Suppressor macrophage treated with lipopolysaccharide for 1 hour (primary cell): Measurements from ENCODE around the gene PPP1R3D.
"Not testable (repeated sequence)": the region's sequence is repeated elsewhere in the genome, so short reads cannot be mapped to it uniquely, and the experiment has no call there.

Experiments
- DNase-seq, 3 donors: peaks; one replicate each; pipeline ENCODE4 v3.0.0-alpha.2; 2020 to 2022

PPP1R3D gene

GRCh38 chr20:59940129-59940955 is at the start of gene PPP1R3D, which contains the start of gene FAM217B:
TSS of gene PPP1R3D (minus strand) at chr20:59940305. CDS start at chr20:59939931, 374 bp downstream.
TSS of gene FAM217B (plus strand) at chr20:59940389. CDS start at chr20:59943944, 3,555 bp downstream.
- DNase-seq = peak; percentile 97 to 99 (median 98)

GRCh38 chr20:59988141-59988540 is 48.0 kb upstream of the PPP1R3D start:
- no peak for DNase-seq

GRCh38 chr20:59987135-59987534 is 47.0 kb upstream of the PPP1R3D start:
- no peak for DNase-seq

- DNase-seq = no peak
These were observed 45.8 kb upstream of the PPP1R3D start for GRCh38 chr20:59985864-59986263.

- no peak for DNase-seq
These were observed 45.1 kb upstream of the PPP1R3D start for GRCh38 chr20:59985164-59985563.

GRCh38 chr20:59984541-59984940 is 44.4 kb upstream of the PPP1R3D start:
- peak in 2 of 3 donors; percentile 49 to 55 for DNase-seq

GRCh38 chr20:59983076-59983475 is 43.0 kb upstream of the PPP1R3D start:
- no peak for DNase-seq

- no peak for DNase-seq
These were observed 37.0 kb upstream of the PPP1R3D start for GRCh38 chr20:59977086-59977485.

- no peak for DNase-seq
These were observed 36.2 kb upstream of the PPP1R3D start for GRCh38 chr20:59976156-59976782.

GRCh38 chr20:59972037-59972801 is 32.1 kb upstream of the PPP1R3D start:
- DNase-seq = no peak

- DNase-seq = no peak
These were observed 31.3 kb upstream of the PPP1R3D start for GRCh38 chr20:59971428-59971827.

GRCh38 chr20:59966428-59966827 is 26.3 kb upstream of the PPP1R3D start:
- no peak for DNase-seq

- DNase-seq = no peak
These were observed 22.1 kb upstream of the PPP1R3D start for GRCh38 chr20:59962155-59962554.

- no peak for DNase-seq
These were observed 21.3 kb upstream of the PPP1R3D start for GRCh38 chr20:59961423-59961822.

GRCh38 chr20:59958626-59959025 is 18.5 kb upstream of the PPP1R3D start:
- DNase-seq = no peak

- no peak for DNase-seq
These were observed 18.0 kb upstream of the PPP1R3D start, which contains the start of gene CDH26 for GRCh38 chr20:59958123-59958522. TSS of gene CDH26 (plus strand) at chr20:59958423. CDS start at chr20:59958727, 304 bp downstream.

- DNase-seq = not testable (repeated sequence)
These were observed 17.5 kb upstream of the PPP1R3D start for GRCh38 chr20:59957568-59957967.

GRCh38 chr20:59955131-59955796 is 15.2 kb upstream of the PPP1R3D start:
- DNase-seq = peak; percentile 37 to 46 (median 43)

- DNase-seq = peak in 1 of 3 donors; percentile 10
These were observed 14.6 kb upstream of the PPP1R3D start for GRCh38 chr20:59954718-59955117.

- DNase-seq = no peak
These were observed 9.8 kb upstream of the PPP1R3D start for GRCh38 chr20:59949911-59950310.

- DNase-seq = peak; percentile 56 to 74 (median 73)
These were observed 9.0 kb upstream of the PPP1R3D start for GRCh38 chr20:59948828-59949720.
